Activated B cell treated with CpG ODN at 0.5 μM for 24 hours (primary cell): Measurements from ENCODE around the gene OLFML2B. TPM values are rescaled to one million over a fixed set of nuclear protein-coding genes. Genes with fewer than 3 reads are reported as not detected.

Experiments
- ATAC-seq: fragments of 200-7000 bp; cut with Tn5 transposase; one replicate; pipeline ENCODE4 v1.10.0; 2021; ENCODE audit warnings: low read depth, mild to moderate bottlenecking, moderate library complexity
- CTCF ChIA-PET: fragments of 350-600 bp; sonication (Branson Sonifier 250); formaldehyde crosslinking; loops from one replicate; lab custom pipeline; 2021; ENCODE audit warnings: antibody characterized with exemption; lab: Charles Lee
- POLR2A ChIA-PET: fragments of 350-600 bp; sonication (Branson Sonifier 250); formaldehyde crosslinking; loops from one replicate; lab custom pipeline; 2021; ENCODE audit warnings: antibody characterized with exemption; lab: Charles Lee
- DNase-seq: peaks from one replicate; pipeline ENCODE4 v3.0.0; 2022
- H3K27ac Mint-ChIP-seq: one replicate; pipeline ENCODE4 v1.8.0; 2020; ENCODE audit warnings: mixed read lengths
- H3K27me3 Mint-ChIP-seq: one replicate; pipeline ENCODE4 v1.8.0; 2021; ENCODE audit warnings: mixed read lengths
- H3K36me3 Mint-ChIP-seq: one replicate; pipeline ENCODE4 v1.8.0; 2021; ENCODE audit warnings: low read depth, mixed read lengths
- H3K4me1 Mint-ChIP-seq: one replicate; pipeline ENCODE4 v1.8.0; 2021; ENCODE audit warnings: mixed read lengths
- H3K4me3 Mint-ChIP-seq: one replicate; pipeline ENCODE4 v1.8.0; 2020; ENCODE audit warnings: mild to moderate bottlenecking, mixed read lengths
- H3K9me3 Mint-ChIP-seq: one replicate; pipeline ENCODE4 v1.8.0; 2020; ENCODE audit warnings: mixed read lengths
- CTCF ChIP-seq: fragments of 200-600 bp; IDR thresholded peaks from one replicate; pipeline ENCODE4 v1.8.0; 2022; ENCODE audit warnings: antibody characterized with exemption, mild to moderate bottlenecking
- intact Hi-C: fragments of 100-400 bp; cut with micrococcal nuclease; formaldehyde crosslinking; loops from one replicate; pipeline ENCODE4 v1.15.1; 2024
- total RNA-seq: library from RNA; stranded (reverse); gene quantifications from 2 replicates; pipeline ENCODE4 v1.2.3, GENCODE V29; 2022

Gene OLFML2B
- total RNA-seq, 1 donor from 2014 or later: not detected

GRCh38 chr1:161982507-161982895, 41.2 kb downstream of the OLFML2B start:
- Mint-ChIP-seq H3K4me3 (no peak overlapping the region), H3K27me3 (peaks cover 18% of the 10 kb centered on the region), H3K36me3 (no peaks in the 10 kb centered on the region), H3K4me1 (no peaks in the 10 kb centered on the region), H3K27ac (no peak overlapping the region), H3K9me3 (peaks cover 4% of the 10 kb centered on the region)
- CTCF ChIA-PET: no interaction called here
- ATAC-seq: no peak
- no peak for TF ChIP-seq CTCF
- no peak for DNase-seq
- POLR2A ChIA-PET: no interaction called here
- intact Hi-C loops: no loop called here

- CTCF ChIA-PET: no interaction called here
- H3K36me3 Mint-ChIP-seq: no peaks in the 10 kb centered on the region
Observed at GRCh38 chr1:161981735-161982506, 41.7 kb downstream of the OLFML2B start.

DNA sequence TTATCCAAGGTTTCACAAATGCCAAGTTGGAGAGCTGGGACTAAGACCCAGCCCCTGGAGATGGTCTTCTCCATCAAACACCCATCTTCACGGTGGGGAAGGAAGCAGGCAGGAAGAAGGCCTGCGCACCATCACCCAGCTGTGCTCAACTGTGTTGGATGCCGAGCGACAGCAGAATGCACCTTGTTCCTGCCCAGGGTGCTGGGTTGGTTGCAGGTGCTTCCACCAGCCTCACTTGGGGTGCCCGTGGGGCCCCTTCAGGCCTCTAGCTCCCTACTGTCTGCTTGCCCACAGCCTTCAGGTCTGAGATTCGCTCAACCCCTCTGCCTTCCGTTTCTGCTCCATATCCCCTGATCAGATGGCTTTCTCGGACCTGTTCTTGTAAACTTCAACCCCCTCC, 42.5 kb downstream of the OLFML2B start:
- CTCF ChIA-PET: no interaction called here
- H3K27ac Mint-ChIP-seq: no peak overlapping the region

More at GRCh38 chr1:161981735-161982506, 41.7 kb downstream of the OLFML2B start:
- DNase-seq (no peak), ATAC-seq (no peak)
- Mint-ChIP-seq H3K27me3 (peaks cover 14% of the 10 kb centered on the region), H3K9me3 (no peaks in the 10 kb centered on the region), H3K4me3 (no peak overlapping the region), H3K27ac (no peak overlapping the region), H3K4me1 (no peaks in the 10 kb centered on the region)
- intact Hi-C loops: no loop called here
- TF ChIP-seq CTCF: no peak
- POLR2A ChIA-PET: no interaction called here

GRCh38 chr1:161978011-161978790, 45.5 kb downstream of the OLFML2B start:
- H3K4me3 Mint-ChIP-seq: no peak overlapping the region
- peaks cover 7% of the 10 kb centered on the region for H3K27me3 Mint-ChIP-seq
- CTCF ChIA-PET: no interaction called here
- DNase-seq: no peak
- intact Hi-C loops: no loop called here
- H3K9me3 Mint-ChIP-seq: no peaks in the 10 kb centered on the region
- no peaks in the 10 kb centered on the region for H3K36me3 Mint-ChIP-seq
- H3K4me1 Mint-ChIP-seq: no peaks in the 10 kb centered on the region
- POLR2A ChIA-PET: no interaction called here
- ATAC-seq: peak; percentile 45
- H3K27ac Mint-ChIP-seq: no peak overlapping the region
- no peak for TF ChIP-seq CTCF

More for the DNA sequence above, 42.5 kb downstream of the OLFML2B start:
- Mint-ChIP-seq H3K4me1 (no peaks in the 10 kb centered on the region), H3K27me3 (peaks cover 14% of the 10 kb centered on the region), H3K9me3 (no peaks in the 10 kb centered on the region), H3K36me3 (no peaks in the 10 kb centered on the region), H3K4me3 (no peak overlapping the region)
- DNase-seq (no peak), ATAC-seq (no peak)
- no peak for TF ChIP-seq CTCF
- intact Hi-C loops: no loop called here
- POLR2A ChIA-PET: no interaction called here
